GM18868 (cell line): ENCODE data around the gene POLDIP3.

Source experiments
- ATAC-seq: cut with Tn5 transposase; IDR thresholded peaks from one replicate; pipeline ENCODE4 v1.9.1; 2021; ENCODE audit warnings: mild to moderate bottlenecking, moderate library complexity; ENCODE audit not compliant: unreplicated experiment

POLDIP3 gene, protein sequence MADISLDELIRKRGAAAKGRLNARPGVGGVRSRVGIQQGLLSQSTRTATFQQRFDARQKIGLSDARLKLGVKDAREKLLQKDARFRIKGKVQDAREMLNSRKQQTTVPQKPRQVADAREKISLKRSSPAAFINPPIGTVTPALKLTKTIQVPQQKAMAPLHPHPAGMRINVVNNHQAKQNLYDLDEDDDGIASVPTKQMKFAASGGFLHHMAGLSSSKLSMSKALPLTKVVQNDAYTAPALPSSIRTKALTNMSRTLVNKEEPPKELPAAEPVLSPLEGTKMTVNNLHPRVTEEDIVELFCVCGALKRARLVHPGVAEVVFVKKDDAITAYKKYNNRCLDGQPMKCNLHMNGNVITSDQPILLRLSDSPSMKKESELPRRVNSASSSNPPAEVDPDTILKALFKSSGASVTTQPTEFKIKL

DNA sequence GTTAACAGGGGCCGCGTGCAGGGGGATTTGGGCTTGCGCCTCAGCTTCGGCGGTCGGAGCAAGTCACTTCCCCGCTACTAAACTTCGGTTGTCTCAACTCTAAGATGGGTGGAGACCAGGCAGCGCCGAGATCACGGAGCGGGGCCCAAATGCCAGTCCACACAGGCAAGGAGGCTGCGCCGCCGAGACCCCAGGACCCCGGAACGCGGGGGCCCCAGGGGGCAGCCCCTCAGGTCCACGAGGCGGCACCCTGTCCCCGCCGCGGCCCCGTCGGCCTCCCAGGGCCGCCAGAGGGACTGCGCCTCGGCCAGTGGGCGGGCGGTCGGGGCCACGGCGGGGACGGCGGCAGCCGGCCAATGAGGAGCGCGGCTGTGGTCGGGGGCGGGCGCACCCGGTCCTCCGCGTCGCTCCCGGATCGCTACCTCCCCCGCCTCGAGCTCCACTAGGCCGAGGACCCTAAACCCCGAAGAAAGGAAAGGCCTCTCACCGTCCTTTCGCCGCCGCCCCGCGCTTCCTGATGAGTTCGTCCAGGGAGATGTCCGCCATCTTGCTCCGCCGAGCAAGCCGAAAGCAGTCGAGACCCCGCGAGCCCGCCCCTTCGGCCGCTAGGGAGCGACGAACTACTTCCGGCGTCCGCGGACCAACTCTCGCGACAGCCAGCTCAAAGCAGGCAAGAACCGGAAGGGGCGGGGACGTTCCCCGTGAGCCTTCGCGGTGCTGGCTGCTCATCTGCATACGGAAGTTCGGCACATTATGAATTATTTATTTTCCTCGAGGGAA, at the start of gene POLDIP3:
TSS of gene POLDIP3 (minus strand) at position 572 of the 780 bp plus-strand sequence. CDS start at position 546, 26 bp downstream.
- ATAC-seq, result peak; percentile 62

DNA sequence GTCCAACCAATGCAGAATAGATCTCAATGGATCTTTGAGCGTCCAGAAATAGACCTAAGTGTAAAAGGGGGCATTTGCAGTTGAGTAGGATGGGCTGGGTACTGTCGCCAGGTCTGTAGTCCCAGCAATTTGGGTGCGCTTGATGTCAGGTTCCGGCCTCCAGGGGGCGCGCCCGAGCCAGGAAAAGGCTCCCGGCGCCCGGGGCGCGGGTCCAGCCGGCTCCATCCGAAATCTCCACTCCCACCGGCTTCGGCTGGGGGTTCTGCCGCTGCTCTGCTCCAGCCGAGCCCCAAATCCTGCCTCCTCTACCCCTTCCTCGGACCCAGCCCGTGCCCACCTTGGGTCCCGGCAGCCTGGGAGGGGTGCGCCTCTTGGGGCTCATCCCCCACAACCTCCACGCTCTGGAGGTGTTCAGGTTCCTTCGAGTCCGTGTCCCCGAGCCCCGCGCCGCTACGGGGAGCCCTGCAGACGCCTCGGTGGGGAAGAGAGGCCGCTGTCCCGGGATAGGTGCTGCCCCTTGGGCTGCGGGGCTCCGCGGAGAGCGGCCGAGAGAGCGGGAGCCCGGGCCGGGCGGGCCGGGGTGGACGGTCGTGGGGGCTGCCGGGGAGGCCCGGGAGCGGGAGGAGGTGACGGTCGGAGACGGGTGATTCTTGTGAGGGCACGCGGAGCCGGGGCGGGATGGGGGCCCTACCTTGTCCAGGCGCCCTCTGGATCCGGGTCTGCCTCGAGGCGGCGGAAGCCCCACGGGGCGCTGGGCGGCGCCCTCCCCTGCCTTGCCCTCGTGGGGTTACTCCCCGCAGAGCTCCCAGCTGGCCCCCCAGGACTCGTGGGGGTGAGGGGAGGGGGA, 47.5 kb upstream of the POLDIP3 start:
- ATAC-seq, result no peak

DNA sequence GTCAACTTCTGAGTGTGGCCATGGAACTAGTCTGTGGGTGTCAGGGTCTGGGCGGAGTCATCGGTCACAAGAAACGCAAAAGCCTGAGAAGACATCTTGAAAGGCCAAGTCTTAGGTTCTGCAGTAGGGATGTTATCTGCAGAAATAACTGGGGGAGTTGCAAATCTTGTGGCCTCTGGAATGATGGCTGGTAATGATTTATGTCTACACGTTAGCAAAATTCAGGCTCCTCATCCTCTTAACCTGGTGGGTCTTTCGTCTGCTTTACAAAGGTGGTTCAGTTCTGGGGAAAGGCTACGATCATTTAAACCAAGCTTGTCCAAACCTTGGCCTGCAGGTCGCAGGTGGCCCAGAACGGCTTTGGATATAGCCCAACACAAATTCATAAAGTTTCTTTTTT, 41.9 kb upstream of the POLDIP3 start:
- ATAC-seq, result no peak

DNA sequence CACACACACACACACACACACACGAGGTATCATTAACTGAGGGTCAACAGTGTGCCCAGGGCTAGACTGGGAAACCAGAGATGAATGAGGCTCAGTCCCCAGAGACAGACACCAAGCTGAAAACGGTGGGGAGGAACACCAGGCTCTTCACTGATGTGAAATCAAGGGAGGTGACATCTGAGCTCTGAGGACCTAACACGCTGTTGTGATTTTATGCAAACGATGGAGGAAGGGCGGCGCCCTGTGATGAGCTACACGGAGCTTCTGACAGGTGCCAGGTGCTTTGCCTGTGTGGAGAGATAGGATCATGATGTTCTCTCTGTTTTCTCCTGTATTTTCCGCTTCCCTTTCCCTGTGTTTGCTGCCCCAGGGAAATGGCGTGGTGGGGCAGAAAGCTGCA, 41.0 kb upstream of the POLDIP3 start:
- no peak for ATAC-seq

DNA sequence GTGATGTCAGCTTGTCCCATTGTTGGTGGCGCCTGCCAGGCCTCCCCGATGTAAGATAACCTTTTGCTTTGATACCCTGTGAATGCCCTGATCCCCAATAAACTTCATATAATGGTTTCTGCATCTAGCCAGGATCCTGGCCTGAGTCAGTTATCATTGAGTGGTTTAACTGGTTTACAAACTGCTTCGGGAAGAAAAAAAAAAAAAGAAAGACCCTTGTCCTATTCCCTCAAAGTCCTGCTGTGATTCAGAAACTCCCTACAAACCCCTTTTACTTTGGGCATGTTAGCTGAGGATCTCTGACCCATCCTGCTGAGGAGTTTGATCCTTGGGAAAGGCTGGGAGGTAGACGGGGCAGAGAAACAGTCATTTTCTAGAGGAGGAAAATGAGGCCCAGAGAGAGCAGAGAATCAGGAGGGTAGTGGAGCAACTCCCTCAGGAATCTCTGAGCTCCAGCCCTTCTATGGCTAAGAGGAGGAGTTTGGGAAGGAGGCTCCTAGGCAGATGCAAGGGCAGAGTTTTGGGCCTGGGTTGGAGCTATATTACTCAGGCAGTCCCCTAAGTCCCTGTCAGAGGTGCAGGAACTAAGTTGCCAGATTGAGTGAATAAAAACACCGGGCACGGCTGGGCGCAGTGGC, 39.9 kb upstream of the POLDIP3 start:
- ATAC-seq, result no peak

DNA sequence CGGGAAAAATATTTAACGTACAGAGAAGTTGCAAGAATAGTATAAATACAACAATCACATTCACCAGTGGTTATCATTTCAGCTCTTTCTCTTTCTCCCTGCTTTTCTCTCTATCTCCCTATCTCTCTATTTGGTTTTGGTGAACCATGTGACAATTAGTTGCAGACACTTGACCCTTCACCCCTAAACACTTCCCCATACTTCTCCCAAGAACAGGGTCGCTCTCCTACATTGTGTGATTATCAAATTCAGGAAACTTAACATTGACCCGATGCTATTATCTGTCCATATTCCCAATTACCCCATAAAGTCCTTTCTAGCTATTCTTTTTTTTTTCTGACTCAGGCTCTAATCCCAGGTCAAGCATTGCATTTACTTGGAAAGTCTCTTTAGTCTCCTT, 39.3 kb upstream of the POLDIP3 start:
- no peak for ATAC-seq

DNA sequence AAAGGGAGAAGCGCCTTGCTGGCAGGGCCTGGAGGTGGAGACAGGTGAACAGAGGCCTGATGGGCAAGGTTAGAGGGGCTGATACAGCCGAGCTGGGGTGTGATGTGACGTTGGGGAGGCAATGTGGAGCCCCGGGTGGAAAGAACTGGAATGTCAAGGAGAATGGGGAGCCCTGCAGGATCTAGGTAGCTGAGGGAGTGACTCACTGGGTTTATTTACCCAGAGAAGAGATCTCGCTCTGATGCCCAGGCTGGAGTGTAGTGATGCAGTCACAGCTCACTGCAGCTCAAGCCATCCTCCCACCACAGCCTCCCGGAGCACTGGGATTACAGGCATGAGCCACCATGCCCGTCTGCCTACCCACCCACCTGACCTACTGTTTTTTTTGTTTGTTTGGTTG, 36.5 kb upstream of the POLDIP3 start:
- ATAC-seq, result no peak

DNA sequence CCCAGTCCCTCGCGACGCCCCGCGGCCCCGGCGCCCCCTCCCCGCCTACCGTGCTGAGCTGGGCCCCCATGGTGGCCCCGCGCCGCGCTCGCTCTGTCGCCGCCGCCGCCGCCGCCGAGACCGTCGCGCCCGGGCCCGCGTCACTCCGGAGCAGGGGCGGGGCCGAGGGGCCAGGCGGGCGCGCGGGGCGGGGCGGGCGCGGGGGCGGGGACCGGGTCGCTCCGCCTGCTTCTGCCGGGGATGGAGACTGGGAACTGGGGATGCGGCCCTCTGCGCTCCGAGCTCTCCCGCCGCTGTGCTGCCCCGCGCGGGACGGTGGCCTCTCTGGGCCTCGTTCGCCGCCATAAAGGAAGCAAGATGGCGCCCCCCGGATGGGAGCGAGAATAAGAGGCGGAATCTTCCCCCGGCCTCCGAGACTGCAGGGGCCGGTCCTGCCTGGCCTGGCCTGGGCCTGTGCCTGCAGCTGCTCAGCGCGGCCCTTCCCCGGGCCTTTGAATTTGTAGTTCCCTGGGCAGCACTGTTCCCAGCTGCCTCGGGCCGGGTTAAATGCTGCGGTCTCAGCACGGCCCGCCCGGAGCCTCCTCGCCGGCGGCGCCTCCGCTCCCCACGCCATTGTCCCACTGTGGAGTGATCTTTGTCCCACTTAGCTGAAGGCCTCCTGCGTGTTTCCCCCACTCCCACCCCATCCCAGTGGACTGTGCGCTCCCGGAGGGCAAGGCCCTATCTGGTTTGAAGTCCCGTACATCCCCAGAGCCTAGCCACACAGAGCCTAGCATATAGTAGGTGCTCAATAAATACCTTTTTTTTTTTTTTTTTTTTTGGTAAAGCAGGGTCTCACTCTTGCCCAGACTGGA, 34.8 kb upstream of the POLDIP3 start, which contains the start of gene CYB5R3:
TSS of gene CYB5R3 (minus strand) at position 147 of the 854 bp plus-strand sequence. CDS start at position 70, 77 bp downstream.
- ATAC-seq, result peak; percentile 67

DNA sequence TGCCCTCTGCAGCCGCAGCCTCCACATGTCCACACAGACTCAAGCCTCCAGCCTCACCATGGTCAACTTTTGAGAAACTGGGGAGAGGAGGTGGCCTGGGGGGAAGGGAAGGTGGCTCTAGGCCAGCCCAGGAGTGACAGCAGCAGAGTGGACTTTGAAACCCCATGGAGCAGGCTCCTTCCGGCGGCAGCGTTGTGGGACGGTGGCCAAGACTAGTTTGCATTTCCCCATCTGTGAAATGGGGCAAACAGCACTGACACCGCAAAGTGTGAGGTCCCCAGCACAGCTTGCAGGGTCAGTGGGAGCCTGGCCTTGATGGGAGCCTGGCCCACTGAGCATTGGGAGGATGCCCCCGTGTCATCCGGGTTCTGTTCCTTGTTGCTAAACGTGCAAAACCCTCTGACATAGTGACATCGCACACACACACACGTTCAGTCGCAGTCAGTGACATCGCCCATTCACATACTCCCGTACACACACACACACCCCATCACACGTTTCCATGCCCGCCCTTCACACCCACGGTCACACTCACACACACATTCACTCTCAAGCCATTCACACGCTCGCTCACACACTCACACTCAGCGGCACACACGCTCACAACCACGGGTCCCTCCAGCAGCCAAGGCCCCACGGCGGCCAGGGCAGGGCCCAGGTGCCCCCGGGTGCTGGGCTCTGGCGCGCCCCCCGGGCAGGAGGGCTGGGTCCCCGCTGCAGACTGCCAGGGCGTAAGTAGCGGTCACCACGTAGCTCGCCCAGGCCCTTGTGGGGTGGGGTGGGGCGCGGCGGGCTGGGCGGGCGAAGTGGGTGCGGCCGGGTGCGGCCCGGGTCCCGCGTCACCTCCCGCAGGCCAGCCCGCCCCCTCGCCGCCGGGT, 33.9 kb upstream of the POLDIP3 start:
- ATAC-seq, result peak; percentile 44

DNA sequence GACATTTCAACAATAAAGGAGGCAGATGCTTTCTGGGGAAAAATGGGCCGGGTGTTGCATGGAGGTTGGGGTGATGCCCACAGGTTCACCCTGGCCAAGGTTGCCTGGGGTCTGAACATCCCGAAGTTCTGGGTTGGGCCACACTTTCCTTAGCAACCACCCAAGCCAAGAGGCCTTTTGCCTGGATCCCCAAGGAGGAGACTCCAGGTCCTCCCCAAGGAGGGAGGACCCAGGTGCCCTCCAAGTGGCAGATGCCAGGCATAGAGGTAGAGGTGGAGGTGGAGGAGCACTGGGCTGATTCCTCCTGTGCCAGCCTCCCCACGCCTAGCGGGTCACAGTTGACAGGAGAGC, 33.3 kb upstream of the POLDIP3 start:
- ATAC-seq, result no peak

DNA sequence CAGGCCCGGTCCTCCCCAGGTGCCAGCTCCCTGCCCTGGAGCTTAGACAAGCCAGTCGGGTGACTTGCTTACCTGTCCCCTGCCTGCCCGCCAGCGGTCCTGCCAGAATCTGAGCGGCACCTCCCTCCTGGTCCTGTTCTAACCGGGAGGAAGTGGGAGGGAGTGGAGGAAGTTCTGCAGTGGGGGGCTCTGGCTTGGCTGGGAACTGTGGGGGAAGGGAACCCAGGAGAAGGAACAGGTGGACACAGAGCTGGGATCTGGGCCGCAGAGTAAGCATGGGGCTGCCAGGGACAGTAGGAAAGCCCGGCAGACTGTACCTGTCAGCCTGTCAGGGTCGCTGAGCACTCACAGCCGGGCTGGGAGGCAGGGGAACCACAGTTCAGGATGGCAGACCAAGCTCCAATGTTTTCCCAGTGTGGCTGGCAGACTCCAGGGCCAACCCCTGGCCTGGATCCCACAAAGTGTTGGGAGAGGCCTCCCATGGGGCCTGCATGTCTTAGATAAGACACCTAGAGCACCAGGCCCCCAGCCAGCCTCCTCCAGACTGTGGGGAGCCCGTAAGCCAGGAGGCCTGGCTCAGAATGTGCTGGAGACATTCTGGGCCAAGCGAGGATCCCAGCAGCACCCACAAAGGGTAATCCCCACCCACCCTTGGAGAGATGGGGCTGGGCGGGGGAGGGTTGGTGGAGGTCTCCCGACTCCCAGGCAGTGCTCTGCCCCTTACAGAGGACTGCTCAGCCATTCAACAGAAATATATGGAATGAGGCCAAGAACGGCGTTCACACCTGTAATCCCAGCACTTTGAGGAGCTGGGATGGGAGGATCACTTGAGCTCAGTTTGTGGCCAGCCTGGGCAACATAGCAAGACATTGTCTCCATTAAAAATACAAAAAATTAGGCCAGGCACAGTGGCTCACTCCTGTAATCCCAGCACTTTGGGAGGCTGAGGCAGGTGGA, 32.2 kb upstream of the POLDIP3 start:
- ATAC-seq, result no peak

DNA sequence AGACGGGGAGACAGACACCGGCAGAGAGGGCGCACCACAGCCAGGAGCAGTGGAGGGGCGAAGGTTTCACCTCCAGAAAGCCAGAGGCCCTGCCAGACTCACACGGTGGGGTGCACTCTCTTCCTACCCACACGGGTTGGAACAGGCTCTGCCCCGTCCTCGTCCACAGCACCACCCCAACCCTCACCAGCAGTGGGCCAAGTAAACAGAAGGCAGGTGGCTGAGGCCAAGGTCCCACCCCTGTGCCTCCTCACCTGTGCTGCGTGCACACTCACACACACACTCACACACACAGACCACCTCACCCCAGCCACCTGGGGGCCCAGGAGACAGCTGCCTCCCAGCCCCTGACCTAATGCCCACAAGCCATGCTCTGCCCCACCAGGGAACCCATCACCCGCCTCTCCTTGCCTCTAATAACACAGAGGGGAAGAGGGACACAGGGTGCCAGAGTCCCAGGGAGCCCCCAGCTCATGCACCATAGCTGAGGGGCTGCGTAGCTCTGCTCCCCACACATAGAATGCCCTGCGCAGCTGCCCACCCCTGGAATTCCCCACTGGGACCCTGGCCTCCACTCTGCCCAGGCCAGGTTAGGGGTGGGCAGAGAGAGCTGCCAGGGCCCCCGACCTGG, 31.4 kb upstream of the POLDIP3 start:
- no peak for ATAC-seq

DNA sequence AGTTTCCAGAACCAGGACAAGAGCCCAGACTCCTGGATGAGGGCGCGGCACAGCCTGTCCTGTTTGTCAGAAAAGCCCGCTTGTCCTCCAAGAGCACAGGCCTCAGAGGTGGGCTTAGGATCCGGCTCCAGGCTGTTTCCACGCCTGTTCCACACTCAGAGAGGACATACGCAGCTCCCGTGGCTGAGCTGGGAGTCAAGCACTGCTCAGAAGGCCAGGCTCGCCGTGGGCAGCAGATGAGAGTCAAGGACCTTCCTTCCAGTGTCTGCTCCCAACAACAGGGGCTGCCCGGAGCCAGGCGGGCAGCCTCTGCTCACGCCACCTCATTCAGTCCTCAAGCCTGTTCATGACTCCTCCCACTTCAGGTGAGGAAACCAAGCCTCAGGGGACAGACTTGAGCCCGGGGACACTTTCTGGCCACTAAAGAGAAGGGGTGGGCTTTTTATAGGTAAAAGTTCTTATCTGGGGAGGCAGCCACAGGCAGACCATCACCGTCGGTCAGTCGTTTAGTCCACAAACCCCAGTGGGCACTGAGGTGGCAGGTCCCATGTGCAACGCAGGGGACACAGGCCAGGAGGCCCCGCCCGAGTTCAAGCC, 30.8 kb upstream of the POLDIP3 start:
- ATAC-seq, result no peak

DNA sequence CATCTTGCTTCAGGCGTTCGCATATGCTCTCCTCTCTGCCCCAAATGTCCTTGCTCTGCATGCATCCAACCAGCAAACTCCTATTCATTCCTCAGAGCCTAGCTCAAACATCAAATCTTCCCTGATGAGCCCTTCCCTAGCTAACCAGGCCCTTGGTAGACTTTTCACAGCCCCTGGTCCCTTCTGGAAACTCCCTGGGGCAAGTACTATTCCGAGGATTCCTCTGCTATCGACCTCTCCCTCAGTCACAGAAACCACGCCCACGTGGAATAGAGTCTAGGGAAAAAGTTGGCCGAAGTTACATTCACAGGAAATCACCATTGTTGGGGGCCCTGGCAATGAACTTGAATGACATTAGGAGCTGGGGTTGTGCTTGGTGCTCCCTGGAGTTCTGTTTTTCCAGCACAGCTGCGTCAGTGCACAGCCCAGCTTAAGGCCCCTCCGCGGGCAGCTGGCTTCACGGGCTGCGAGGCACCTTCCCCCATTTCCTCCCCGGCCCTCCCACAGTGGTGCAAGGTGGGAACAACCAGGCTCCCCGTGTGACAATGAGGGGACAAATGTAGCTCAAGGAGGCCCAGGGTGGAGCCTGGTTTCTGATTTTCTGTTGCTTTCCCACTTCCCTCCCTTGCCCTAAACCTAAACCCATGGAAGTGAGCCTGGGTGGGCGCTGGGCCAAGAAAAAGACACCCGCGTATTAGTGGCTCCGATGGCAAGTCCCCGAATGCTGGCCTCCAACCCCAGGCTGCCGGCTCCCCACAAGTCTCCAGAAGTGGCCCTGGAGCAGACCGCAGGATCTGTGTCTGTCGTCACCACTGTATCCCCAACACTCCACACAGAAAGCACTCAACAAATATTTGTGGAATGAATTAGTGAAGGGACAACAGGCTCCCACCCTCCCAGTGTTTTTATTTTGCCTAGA, 30.0 kb upstream of the POLDIP3 start:
- ATAC-seq, result no peak

DNA sequence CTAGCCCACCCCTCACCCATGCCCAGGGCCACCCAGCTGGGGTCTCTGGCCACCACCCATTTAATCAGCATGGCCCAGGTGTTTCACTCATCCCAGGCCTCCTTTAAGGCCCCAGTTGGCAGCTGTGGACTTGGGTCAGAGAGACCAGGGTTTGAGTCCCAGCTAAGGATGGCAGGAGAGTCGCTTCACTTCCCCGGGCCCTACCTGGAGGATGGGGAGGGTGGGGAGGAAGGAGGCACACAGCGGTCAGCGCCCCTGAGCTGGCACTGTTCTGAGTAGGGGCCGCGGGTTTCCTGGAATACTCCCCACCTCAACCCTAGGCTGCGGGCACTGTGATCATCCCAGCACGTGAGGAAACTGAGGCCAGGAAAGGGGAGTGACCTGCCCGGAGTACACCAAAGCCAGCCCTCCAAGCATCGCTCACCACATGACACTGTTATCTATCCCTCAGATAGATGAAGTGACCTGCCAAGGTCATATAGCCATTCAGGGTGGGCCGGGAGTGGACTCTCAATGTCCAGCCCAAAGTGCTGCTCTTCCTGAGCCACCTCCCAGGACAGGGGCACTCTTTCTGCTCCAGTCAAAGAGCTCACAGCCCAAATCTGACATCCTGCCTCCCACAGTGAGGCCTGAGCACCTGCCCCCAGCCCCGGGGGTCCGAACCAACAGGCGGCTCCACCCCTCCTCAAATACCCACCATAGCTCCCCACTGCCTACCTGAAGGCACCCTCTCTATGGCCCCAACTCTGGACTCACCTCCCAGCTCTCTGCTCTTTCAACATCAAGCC, 29.1 kb upstream of the POLDIP3 start:
- no peak for ATAC-seq
